A673 (cell line): ENCODE measurements around the gene FUBP3. TPM values are rescaled to one million over a fixed set of nuclear protein-coding genes. Genes with fewer than 3 reads are reported as not detected.

Source experiments
- BruUV-seq: library from RNA; stranded (reverse); fragments of 400-500 nt; replicated peaks from 2 replicates; lab custom pipeline; 2021; lab: Mats Ljungman, UMichigan
- CTCF ChIA-PET: fragments of 300-600 bp; sonication (Branson Sonifier 250); formaldehyde crosslinking; loops from one replicate; lab custom pipeline; 2022; ENCODE audit warnings: antibody characterized with exemption; lab: Charles Lee
- POLR2A ChIA-PET: fragments of 300-600 bp; sonication (Branson Sonifier 250); formaldehyde crosslinking; loops from one replicate; lab custom pipeline; 2022; ENCODE audit warnings: antibody characterized with exemption; ENCODE audit not compliant: low non-redundant PET; lab: Charles Lee
- DNase-seq: peaks from one replicate; pipeline ENCODE4 v3.0.0-alpha.2; 2015; ENCODE audit warnings: low spot score
- H3K27ac ChIP-seq: fragments of 200-600 bp; sonication (generic); 2 replicates; pipeline ENCODE4 v1.5.1; 2016; ENCODE audit warnings: mixed run types, low read depth, mild to moderate bottlenecking, mixed read lengths, antibody characterized with exemption, low read length; ENCODE audit not compliant: poor library complexity, severe bottlenecking
- H3K27me3 ChIP-seq: fragments of 200-600 bp; sonication (generic); replicated peaks from 2 replicates; pipeline ENCODE4 v1.6.1; 2017; ENCODE audit warnings: mixed run types, low read depth, mild to moderate bottlenecking, mixed read lengths, antibody characterized with exemption, low read length; ENCODE audit not compliant: insufficient read depth, poor library complexity
- H3K36me3 ChIP-seq: fragments of 200-600 bp; sonication (generic); 2 replicates; pipeline ENCODE4 v1.6.1; 2016; ENCODE audit warnings: mixed run types, mild to moderate bottlenecking, mixed read lengths, antibody characterized with exemption, low read length; ENCODE audit not compliant: insufficient read depth, poor library complexity, severe bottlenecking
- H3K4me1 ChIP-seq: fragments of 200-600 bp; sonication (generic); 2 replicates; pipeline ENCODE4 v1.6.1; 2017; ENCODE audit warnings: mixed run types, mild to moderate bottlenecking, mixed read lengths, antibody characterized with exemption, low read length; ENCODE audit not compliant: insufficient read depth, poor library complexity, severe bottlenecking
- H3K4me3 ChIP-seq: fragments of 200-600 bp; sonication (generic); 2 replicates; pipeline ENCODE4 v1.5.1; 2016; ENCODE audit warnings: low read depth, mixed run types, mild to moderate bottlenecking, mixed read lengths, low read length; ENCODE audit not compliant: poor library complexity, severe bottlenecking
- H3K9me3 ChIP-seq: fragments of 200-600 bp; sonication (generic); 2 replicates; pipeline ENCODE4 v1.6.1; 2016; ENCODE audit warnings: mixed run types, low read depth, mild to moderate bottlenecking, mixed read lengths, antibody characterized with exemption, low read length; ENCODE audit not compliant: poor library complexity, severe bottlenecking
- EZH2 ChIP-seq: fragments of 200-600 bp; sonication (generic); IDR thresholded peaks from 2 replicates; pipeline ENCODE4 v1.6.1; 2017; ENCODE audit warnings: borderline replicate concordance, low read depth, mild to moderate bottlenecking, mixed read lengths, antibody characterized with exemption, low read length; ENCODE audit not compliant: poor library complexity, severe bottlenecking
- intact Hi-C: fragments of 100-400 bp; cut with micrococcal nuclease; formaldehyde crosslinking; loops from one replicate; pipeline ENCODE4 v1.10.0; 2022; ENCODE audit not compliant: unreplicated experiment
- total RNA-seq: library from RNA; stranded (reverse); gene quantifications from 2 replicates; pipeline ENCODE4 v1.2.3, GENCODE V29; 2021
- TF ChIP-seq, protein P1 (sequence below): fragments of 300-800, 200-600 bp; sonication (generic); conservative IDR thresholded peaks from 2 replicates; pipeline ENCODE4 v1.5.1; 2017; ENCODE audit warnings: low read depth, mild to moderate bottlenecking, antibody characterized with exemption, low read length, moderate library complexity, mixed read lengths

Gene FUBP3
- total RNA-seq, 1 experiment from 2014 or later = 80.4 TPM

DNA sequence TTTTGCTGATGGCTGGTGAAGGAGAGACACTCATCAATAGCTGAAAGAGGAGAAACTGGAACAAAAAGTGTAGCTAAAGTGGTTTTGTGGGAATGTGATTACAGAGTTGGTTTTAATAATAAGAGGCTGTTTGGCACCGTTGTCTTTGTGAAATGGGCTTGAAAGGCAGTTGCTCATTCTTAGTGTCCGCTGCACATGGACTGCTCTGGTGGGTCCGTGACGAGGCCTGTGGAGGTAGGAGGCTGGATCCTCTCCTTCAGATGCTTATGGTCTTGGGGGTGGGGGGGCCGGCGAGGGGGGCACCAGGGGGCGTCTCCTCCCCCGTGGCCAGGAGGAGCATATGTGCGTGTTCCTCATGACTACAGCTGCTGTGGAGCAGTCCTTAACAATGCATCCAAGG is 29.8 kb downstream of the FUBP3 start:
- ChIA-PET CTCF (no interaction called here), POLR2A (no interaction called here)
- no peak for DNase-seq
- TF ChIP-seq, protein P1, sequence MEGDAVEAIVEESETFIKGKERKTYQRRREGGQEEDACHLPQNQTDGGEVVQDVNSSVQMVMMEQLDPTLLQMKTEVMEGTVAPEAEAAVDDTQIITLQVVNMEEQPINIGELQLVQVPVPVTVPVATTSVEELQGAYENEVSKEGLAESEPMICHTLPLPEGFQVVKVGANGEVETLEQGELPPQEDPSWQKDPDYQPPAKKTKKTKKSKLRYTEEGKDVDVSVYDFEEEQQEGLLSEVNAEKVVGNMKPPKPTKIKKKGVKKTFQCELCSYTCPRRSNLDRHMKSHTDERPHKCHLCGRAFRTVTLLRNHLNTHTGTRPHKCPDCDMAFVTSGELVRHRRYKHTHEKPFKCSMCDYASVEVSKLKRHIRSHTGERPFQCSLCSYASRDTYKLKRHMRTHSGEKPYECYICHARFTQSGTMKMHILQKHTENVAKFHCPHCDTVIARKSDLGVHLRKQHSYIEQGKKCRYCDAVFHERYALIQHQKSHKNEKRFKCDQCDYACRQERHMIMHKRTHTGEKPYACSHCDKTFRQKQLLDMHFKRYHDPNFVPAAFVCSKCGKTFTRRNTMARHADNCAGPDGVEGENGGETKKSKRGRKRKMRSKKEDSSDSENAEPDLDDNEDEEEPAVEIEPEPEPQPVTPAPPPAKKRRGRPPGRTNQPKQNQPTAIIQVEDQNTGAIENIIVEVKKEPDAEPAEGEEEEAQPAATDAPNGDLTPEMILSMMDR = no peak
- TF ChIP-seq EZH2 = no peak
- H3K27me3 ChIP-seq = no peaks in the 10 kb centered on the region
- no peaks in the 10 kb centered on the region for H3K9me3 ChIP-seq
- no peak overlapping the region for H3K4me3 ChIP-seq
- no TSS peak for BruUV-seq
- H3K36me3 ChIP-seq = peaks cover 34% of the 10 kb centered on the region
- no peaks in the 10 kb centered on the region for H3K4me1 ChIP-seq
- H3K27ac ChIP-seq = no peak overlapping the region
- intact Hi-C loops = no loop called here

DNA sequence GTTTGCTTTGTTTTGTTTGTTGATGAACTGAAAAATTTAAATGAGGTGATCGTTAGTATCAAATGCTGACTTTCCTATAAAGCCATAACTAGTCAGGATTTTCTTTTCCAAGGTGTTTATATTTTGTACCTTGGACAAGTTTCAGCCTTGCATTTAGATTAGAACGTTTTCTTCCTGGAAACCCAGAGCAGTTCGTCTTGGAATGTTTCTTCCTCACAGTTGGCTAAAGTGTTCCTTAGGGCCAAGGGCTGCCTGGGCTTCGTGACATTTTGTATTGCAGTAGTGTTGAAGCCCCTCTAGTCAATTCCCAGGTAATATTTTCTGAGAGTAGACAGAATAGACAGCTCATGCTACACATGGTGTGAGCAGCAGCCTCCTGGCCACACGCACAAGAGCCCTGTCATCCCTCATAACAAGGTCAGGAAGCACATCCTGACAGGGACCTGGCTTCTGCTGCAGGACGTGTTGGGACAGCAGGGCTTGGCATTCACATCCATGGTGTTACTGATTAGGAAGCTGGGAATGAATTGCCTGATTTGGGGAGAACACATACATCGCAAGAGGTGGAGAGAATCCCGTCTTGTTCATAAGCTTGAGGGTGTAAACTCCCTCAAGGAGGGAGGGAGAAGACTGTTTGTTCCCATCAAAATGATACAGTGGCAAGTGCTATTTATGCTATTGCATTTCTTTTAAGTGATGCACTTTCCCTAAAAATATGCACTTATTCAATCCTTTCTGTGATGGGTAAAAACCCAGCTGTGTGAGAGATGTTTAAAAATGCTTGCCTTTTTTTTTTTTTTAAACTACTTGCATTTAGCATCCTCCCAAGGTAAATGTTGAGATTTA is 31.7 kb downstream of the FUBP3 start:
- Histone ChIP-seq H3K27me3 (no peaks in the 10 kb centered on the region), H3K36me3 (peaks cover 53% of the 10 kb centered on the region), H3K4me1 (no peaks in the 10 kb centered on the region), H3K4me3 (no peak overlapping the region), H3K9me3 (no peaks in the 10 kb centered on the region), H3K27ac (no peak overlapping the region)
- ChIA-PET CTCF (no interaction called here), POLR2A (interaction anchor here (0.5 kb wide), 1 partner anchor 42 kb away, joined by 3 read pairs; no protein-coding TSS in a partner anchor)
- DNase-seq = no peak
- TF ChIP-seq, protein P1 = no peak
- TF ChIP-seq EZH2 = no peak
- intact Hi-C loops = no loop called here
- no TSS peak for BruUV-seq

DNA sequence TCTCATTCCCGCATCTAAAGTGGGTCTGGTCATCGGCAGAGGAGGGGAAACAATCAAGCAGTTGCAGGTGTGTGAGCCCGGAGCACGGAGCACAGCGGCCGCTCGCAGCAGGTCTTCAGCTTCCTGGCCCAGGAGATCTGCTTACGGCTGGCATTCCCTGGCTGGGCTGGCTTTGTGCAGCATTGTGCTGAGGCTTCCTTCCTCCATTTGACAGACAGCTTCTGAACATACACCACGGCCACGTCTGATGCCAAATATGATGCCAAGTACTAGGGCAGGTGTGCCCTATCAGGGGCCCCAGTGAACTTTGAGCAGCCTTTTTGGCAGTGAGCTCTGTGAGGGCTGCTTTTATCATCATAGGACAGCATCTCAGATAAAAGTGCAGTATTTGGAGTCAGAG is 37.1 kb downstream of the FUBP3 start:
- ChIA-PET CTCF (no interaction called here), POLR2A (no interaction called here)
- Histone ChIP-seq H3K27ac (no peak overlapping the region), H3K4me3 (no peak overlapping the region), H3K27me3 (no peaks in the 10 kb centered on the region), H3K36me3 (peaks cover 93% of the 10 kb centered on the region), H3K4me1 (no peaks in the 10 kb centered on the region), H3K9me3 (no peaks in the 10 kb centered on the region)
- BruUV-seq = no TSS peak
- TF ChIP-seq, protein P1 = no peak
- no peak for TF ChIP-seq EZH2
- intact Hi-C loops = no loop called here
- no peak for DNase-seq
